Glomerular visceral epithelial cell (primary cell): ENCODE data around the gene ZNF512B.
"Not testable (repeated sequence)": the region's sequence is repeated elsewhere in the genome, so short reads cannot be mapped to it uniquely, and the experiment has no call there.

Experiments used
- DNase-seq: peaks from one replicate; pipeline ENCODE4 v3.0.0-alpha.2; 2016; ENCODE audit errors: extremely low spot score

ZNF512B gene

GRCh38 chr20:63932606-63933160, 37.0 kb downstream of the ZNF512B start:
- DNase-seq: no peak

GRCh38 chr20:63931735-63932134, 38.0 kb downstream of the ZNF512B start:
- DNase-seq: no peak

- DNase-seq: no peak
Observed at GRCh38 chr20:63930971-63931553, 38.7 kb downstream of the ZNF512B start.

GRCh38 chr20:63929473-63929883, 40.3 kb downstream of the ZNF512B start:
- not testable (repeated sequence) for DNase-seq

GRCh38 chr20:63929071-63929470, 40.7 kb downstream of the ZNF512B start:
- no peak for DNase-seq

- no peak for DNase-seq
Observed at GRCh38 chr20:63926298-63926697, 43.4 kb downstream of the ZNF512B start.

GRCh38 chr20:63924241-63924640, 45.5 kb downstream of the ZNF512B start:
- no peak for DNase-seq

GRCh38 chr20:63923651-63924050, 46.1 kb downstream of the ZNF512B start:
- DNase-seq: no peak

- DNase-seq: no peak
Observed at GRCh38 chr20:63920226-63920625, 49.5 kb downstream of the ZNF512B start.

- DNase-seq: no peak
Observed at GRCh38 chr20:63919130-63919529, 50.6 kb downstream of the ZNF512B start.

GRCh38 chr20:63917811-63918210, 51.9 kb downstream of the ZNF512B start:
- DNase-seq: no peak

GRCh38 chr20:63916371-63916939, 53.3 kb downstream of the ZNF512B start:
- not testable (repeated sequence) for DNase-seq

- DNase-seq: no peak
Observed at GRCh38 chr20:63915471-63915870, 54.3 kb downstream of the ZNF512B start.

GRCh38 chr20:63913768-63914167, 56.0 kb downstream of the ZNF512B start:
- no peak for DNase-seq

GRCh38 chr20:63911176-63911575, 58.6 kb downstream of the ZNF512B start:
- peak; percentile 30 for DNase-seq

GRCh38 chr20:63908008-63908682, 61.6 kb downstream of the ZNF512B start:
- DNase-seq: no peak
